B cell (primary cell): ENCODE results near the gene CHST4. TPM values are rescaled to one million over a fixed set of nuclear protein-coding genes. Genes with fewer than 3 reads are reported as not detected.

Experiments used
- ATAC-seq: fragments of 200-7000 bp; cut with Tn5 transposase; one replicate; pipeline ENCODE4 v1.10.0; 2021; ENCODE audit warnings: low read depth, mild to moderate bottlenecking, moderate number of reproducible peaks, moderate library complexity
- CTCF ChIA-PET: fragments of 350-600 bp; sonication (Branson Sonifier 250); formaldehyde crosslinking; loops from one replicate; lab custom pipeline; 2021; ENCODE audit warnings: antibody characterized with exemption, inconsistent platforms; lab: Charles Lee
- POLR2A ChIA-PET: fragments of 350-600 bp; sonication (Branson Sonifier 250); formaldehyde crosslinking; loops from one replicate; lab custom pipeline; 2021; ENCODE audit warnings: antibody characterized with exemption; lab: Charles Lee
- DNase-seq: peaks from one replicate; pipeline ENCODE4 v3.0.0; 2013
- H2AFZ ChIP-seq: 2 replicates; pipeline ENCODE4 v1.6.1; 2012; ENCODE audit warnings: mild to moderate bottlenecking, low read depth, low read length; ENCODE audit not compliant: insufficient read depth, poor library complexity, severe bottlenecking
- H3K27ac ChIP-seq, 2 donors: 1 replicate in 1 of 2; 2 replicates in 1 of 2; pipeline ENCODE4 v1.5.1; 2012 to 2013; ENCODE audit warnings: low read length in 2 of 2, mild to moderate bottlenecking in 2 of 2, moderate library complexity in 1 of 2
- H3K27me3 ChIP-seq, 4 experiments: fragments of 200-600 bp in 1 of 4; sonication (generic) in 1 of 4; replicated peaks in 1 of 4; 1 replicate in 2 of 4; 2 replicates in 2 of 4; pipeline versions ENCODE4 v1.6.1 to v1.7.0; 2013 to 2016; ENCODE audit warnings: low read length in 3 of 4, mild to moderate bottlenecking in 2 of 4, mixed read lengths in 1 of 4, moderate library complexity in 1 of 4; ENCODE audit not compliant: insufficient read depth in 4 of 4, control insufficient read depth in 3 of 4; ENCODE audit errors: control extremely low read depth in 1 of 4
- H3K36me3 ChIP-seq, 2 experiments: replicated peaks in 1 of 2; 1 replicate in 1 of 2; 2 replicates in 1 of 2; pipeline versions ENCODE4 v1.6.1 to v1.7.1; 2013; ENCODE audit warnings: low read length in 1 of 2; ENCODE audit not compliant: insufficient read depth in 2 of 2, control insufficient read depth in 1 of 2; ENCODE audit errors: control extremely low read depth in 1 of 2, extremely low read depth in 1 of 2
- H3K4me1 ChIP-seq, 2 donors: fragments of 200-600 bp in 1 of 2; sonication (generic) in 1 of 2; 1 replicate in 1 of 2; 2 replicates in 1 of 2; pipeline versions ENCODE4 v1.5.1 to v1.6.1; 2013 to 2017; ENCODE audit warnings: low read length in 2 of 2; ENCODE audit not compliant: control insufficient read depth in 2 of 2, insufficient read depth in 2 of 2
- H3K4me2 ChIP-seq: replicated peaks from 2 replicates; pipeline ENCODE3; 2012; ENCODE audit warnings: mild to moderate bottlenecking, low read depth, low read length; ENCODE audit not compliant: poor library complexity, severe bottlenecking
- H3K4me3 ChIP-seq, 5 experiments: fragments of 200-600 bp in 1 of 5; sonication (generic) in 1 of 5; 1 replicate in 3 of 5; 2 replicates in 2 of 5; pipeline versions ENCODE4 v1.5.1 to v1.7.0; 2011 to 2016; ENCODE audit warnings: low read length in 4 of 5, mild to moderate bottlenecking in 4 of 5, low read depth in 2 of 5, control low read depth in 1 of 5, moderate library complexity in 1 of 5; ENCODE audit not compliant: insufficient read depth in 1 of 5; ENCODE audit errors: control extremely low read depth in 1 of 5, extremely low read depth in 1 of 5
- H3K79me2 ChIP-seq: fragments of 200-600 bp; sonication (generic); one replicate; pipeline ENCODE4 v1.6.0; 2016; ENCODE audit warnings: low read length; ENCODE audit not compliant: control insufficient read depth, insufficient read depth
- H3K9ac ChIP-seq: fragments of 200-600 bp; sonication (generic); 2 replicates; pipeline ENCODE4 v1.6.1; 2017; ENCODE audit warnings: mild to moderate bottlenecking, low read length, moderate library complexity
- H3K9me3 ChIP-seq, 3 donors: one replicate each; pipeline versions ENCODE4 v1.6.1 to v1.7.1; 2013; ENCODE audit warnings: low read length in 2 of 3; ENCODE audit not compliant: control insufficient read depth in 2 of 3, insufficient read depth in 1 of 3; ENCODE audit errors: control extremely low read depth in 1 of 3
- H4K20me1 ChIP-seq: 2 replicates; pipeline ENCODE4 v1.6.0; 2012; ENCODE audit warnings: mild to moderate bottlenecking, low read length; ENCODE audit not compliant: insufficient read depth, control insufficient read depth, poor library complexity, severe bottlenecking
- H3K27ac Mint-ChIP-seq: one replicate; pipeline ENCODE4 v1.8.0; 2021; ENCODE audit warnings: mixed read lengths
- H3K27me3 Mint-ChIP-seq: one replicate; pipeline ENCODE4 v1.8.0; 2021; ENCODE audit warnings: mixed read lengths
- H3K4me1 Mint-ChIP-seq: one replicate; pipeline ENCODE4 v1.8.0; 2021; ENCODE audit warnings: mixed read lengths
- H3K4me3 Mint-ChIP-seq: one replicate; pipeline ENCODE4 v1.8.0; 2021; ENCODE audit warnings: mixed read lengths
- H3K9me3 Mint-ChIP-seq: one replicate; pipeline ENCODE4 v1.8.0; 2022; ENCODE audit warnings: mixed read lengths; ENCODE audit not compliant: insufficient read depth
- EZH2 ChIP-seq: IDR thresholded peaks from 2 replicates; pipeline ENCODE4 v1.6.1; 2012; ENCODE audit warnings: borderline replicate concordance, low read depth, mild to moderate bottlenecking, moderate library complexity, low read length; ENCODE audit not compliant: insufficient read depth, poor library complexity, severe bottlenecking
- WGBS: methylation state at CpG from one replicate; pipeline ENCODE4 v1.1.5; 2013; ENCODE audit warnings: missing lambda C conversion rate; ENCODE audit not compliant: insufficient coverage; 5-methylcytosine and 5-hydroxymethylcytosine counted together
- intact Hi-C: fragments of 100-400 bp; cut with micrococcal nuclease; formaldehyde crosslinking; loops from one replicate; pipeline ENCODE4 v1.10.0; 2022
- polyA plus RNA-seq: library from polyadenylated mRNA; depleted of rRNA; stranded (reverse); fragments of >200 nt; gene quantifications from 2 replicates; pipeline ENCODE4 v1.2.3, GENCODE V29; 2012
- total RNA-seq, 2 donors: library from RNA; stranded (reverse); fragments of 120-200 nt in 1 of 2; gene quantifications; 1 replicate in 1 of 2; 2 replicates in 1 of 2; pipeline versions ENCODE4 v1.2.3 to v1.2.4, GENCODE V29; 2013 to 2022
- TF ChIP-seq, protein P1 (sequence below): fragments of 200-600 bp; IDR thresholded peaks from one replicate; pipeline ENCODE4 v1.8.0; 2022; ENCODE audit warnings: antibody characterized with exemption, mild to moderate bottlenecking

CHST4 gene
- total and polyA plus RNA-seq, 2 donors (not counting 1 experiment from before 2014, with no cell fraction given) = not detected

- H3K4me3 Mint-ChIP-seq = no peak overlapping the region
- ATAC-seq (no peak), DNase-seq (no peak)
- ChIA-PET POLR2A (no interaction called here), CTCF (interaction anchor here (0.6 to 1.2 kb wide), 2 partner anchors 15 to 130 kb away, joined by 3 to 4 read pairs; no protein-coding TSS in a partner anchor)
- H4K20me1 ChIP-seq = no peaks in the 10 kb centered on the region
- H3K4me3 ChIP-seq = no peak overlapping the region
- no peak overlapping the region for H3K27ac Mint-ChIP-seq
- H3K4me1 ChIP-seq = peaks cover 6 to 8% of the 10 kb centered on the region in 2 donors
- no peaks in the 10 kb centered on the region for H3K27me3 Mint-ChIP-seq
- H3K27me3 ChIP-seq = no peaks in the 10 kb centered on the region
- no peak overlapping the region for H3K27ac ChIP-seq
- H3K36me3 ChIP-seq = peaks cover 0 to 33% of the 10 kb centered on the region in 2 experiments
- no peaks in the 10 kb centered on the region for H3K9me3 ChIP-seq
- no peak overlapping the region for H3K9ac ChIP-seq
- peaks cover 19% of the 10 kb centered on the region for H3K79me2 ChIP-seq
- H2AFZ ChIP-seq = no peak overlapping the region
- TF ChIP-seq, protein P1, sequence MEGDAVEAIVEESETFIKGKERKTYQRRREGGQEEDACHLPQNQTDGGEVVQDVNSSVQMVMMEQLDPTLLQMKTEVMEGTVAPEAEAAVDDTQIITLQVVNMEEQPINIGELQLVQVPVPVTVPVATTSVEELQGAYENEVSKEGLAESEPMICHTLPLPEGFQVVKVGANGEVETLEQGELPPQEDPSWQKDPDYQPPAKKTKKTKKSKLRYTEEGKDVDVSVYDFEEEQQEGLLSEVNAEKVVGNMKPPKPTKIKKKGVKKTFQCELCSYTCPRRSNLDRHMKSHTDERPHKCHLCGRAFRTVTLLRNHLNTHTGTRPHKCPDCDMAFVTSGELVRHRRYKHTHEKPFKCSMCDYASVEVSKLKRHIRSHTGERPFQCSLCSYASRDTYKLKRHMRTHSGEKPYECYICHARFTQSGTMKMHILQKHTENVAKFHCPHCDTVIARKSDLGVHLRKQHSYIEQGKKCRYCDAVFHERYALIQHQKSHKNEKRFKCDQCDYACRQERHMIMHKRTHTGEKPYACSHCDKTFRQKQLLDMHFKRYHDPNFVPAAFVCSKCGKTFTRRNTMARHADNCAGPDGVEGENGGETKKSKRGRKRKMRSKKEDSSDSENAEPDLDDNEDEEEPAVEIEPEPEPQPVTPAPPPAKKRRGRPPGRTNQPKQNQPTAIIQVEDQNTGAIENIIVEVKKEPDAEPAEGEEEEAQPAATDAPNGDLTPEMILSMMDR = no peak
- no peak for TF ChIP-seq EZH2
- 67% methylated on average over 3 of the region's 3 CpGs for WGBS
- intact Hi-C loops = no loop called here
- no peaks in the 10 kb centered on the region for H3K9me3 Mint-ChIP-seq
- H3K4me1 Mint-ChIP-seq = peaks cover 9% of the 10 kb centered on the region
- no peak overlapping the region for H3K4me2 ChIP-seq
These were observed 46.8 kb upstream of the CHST4 start for GRCh38 chr16:71479420-71479819.

DNA sequence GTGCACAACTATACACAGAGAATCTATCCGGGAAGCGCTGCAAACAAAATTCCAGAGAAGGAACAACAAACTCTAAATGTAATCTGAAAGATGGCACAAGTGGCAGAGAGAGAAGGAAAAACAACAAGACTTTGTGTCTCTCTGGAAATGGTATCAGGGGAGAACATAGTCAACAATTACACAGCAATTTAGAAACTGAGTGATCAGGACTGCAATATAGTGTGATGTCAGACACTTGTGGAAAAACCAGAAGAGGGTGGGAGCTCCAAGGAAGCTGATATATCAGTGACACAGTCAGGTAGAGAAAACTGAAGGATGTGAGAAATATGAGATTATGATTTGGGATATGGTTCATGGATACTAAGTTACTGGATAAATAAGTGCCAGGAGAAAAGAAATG lies 45.3 kb upstream of the CHST4 start:
- H3K9me3 Mint-ChIP-seq = no peaks in the 10 kb centered on the region
- H3K4me2 ChIP-seq = no peak overlapping the region
- H3K4me3 ChIP-seq = no peak overlapping the region
- no peaks in the 10 kb centered on the region for H4K20me1 ChIP-seq
- no peak for TF ChIP-seq EZH2
- TF ChIP-seq, protein P1 = no peak
- peaks cover 15% of the 10 kb centered on the region for H3K4me1 Mint-ChIP-seq
- H3K4me3 Mint-ChIP-seq = no peak overlapping the region
- peaks cover 0 to 27% of the 10 kb centered on the region in 2 experiments for H3K36me3 ChIP-seq
- ChIA-PET CTCF (interaction anchor here (1.0 kb wide), 1 partner anchor 9 kb away, joined by 3 read pairs; no protein-coding TSS in a partner anchor), POLR2A (no interaction called here)
- H3K27ac Mint-ChIP-seq = no peak overlapping the region
- WGBS = no CpG with 5 or more reads among the region's 2 CpGs
- DNase-seq (no peak), ATAC-seq (no peak)
- H3K79me2 ChIP-seq = peaks cover 19% of the 10 kb centered on the region
- peaks cover 9 to 12% of the 10 kb centered on the region in 2 donors for H3K4me1 ChIP-seq
- no peaks in the 10 kb centered on the region for H3K27me3 Mint-ChIP-seq
- H3K27ac ChIP-seq = no peak overlapping the region
- no peaks in the 10 kb centered on the region for H3K9me3 ChIP-seq
- no peak overlapping the region for H2AFZ ChIP-seq
- H3K27me3 ChIP-seq = no peaks in the 10 kb centered on the region
- intact Hi-C loops = loop anchor here (5.0 kb wide), 1 partner anchor 526 kb away; the partner anchor contains the start of gene DHODH
- no peak overlapping the region for H3K9ac ChIP-seq
